B cell (primary cell): Measurements from ENCODE around the gene MAZ. TPM values are rescaled to one million over a fixed set of nuclear protein-coding genes. Genes with fewer than 3 reads are reported as not detected.
A peak's percentile ranks its signal among the peaks of the same experiment; 100 is the strongest.

Experiments
- ATAC-seq: fragments of 200-7000 bp; cut with Tn5 transposase; one replicate; pipeline ENCODE4 v1.10.0; 2021; ENCODE audit warnings: low read depth, mild to moderate bottlenecking, moderate number of reproducible peaks, moderate library complexity
- CTCF ChIA-PET: fragments of 350-600 bp; sonication (Branson Sonifier 250); formaldehyde crosslinking; loops from one replicate; lab custom pipeline; 2021; ENCODE audit warnings: antibody characterized with exemption, inconsistent platforms; lab: Charles Lee
- POLR2A ChIA-PET: fragments of 350-600 bp; sonication (Branson Sonifier 250); formaldehyde crosslinking; loops from one replicate; lab custom pipeline; 2021; ENCODE audit warnings: antibody characterized with exemption; lab: Charles Lee
- DNase-seq: peaks from one replicate; pipeline ENCODE4 v3.0.0; 2013
- H2AFZ ChIP-seq: 2 replicates; pipeline ENCODE4 v1.6.1; 2012; ENCODE audit warnings: mild to moderate bottlenecking, low read depth, low read length; ENCODE audit not compliant: insufficient read depth, poor library complexity, severe bottlenecking
- H3K27ac ChIP-seq, 2 donors: 1 replicate in 1 of 2; 2 replicates in 1 of 2; pipeline ENCODE4 v1.5.1; 2012 to 2013; ENCODE audit warnings: low read length in 2 of 2, mild to moderate bottlenecking in 2 of 2, moderate library complexity in 1 of 2
- H3K27me3 ChIP-seq, 4 experiments: fragments of 200-600 bp in 1 of 4; sonication (generic) in 1 of 4; replicated peaks in 1 of 4; 1 replicate in 2 of 4; 2 replicates in 2 of 4; pipeline versions ENCODE4 v1.6.1 to v1.7.0; 2013 to 2016; ENCODE audit warnings: low read length in 3 of 4, mild to moderate bottlenecking in 2 of 4, mixed read lengths in 1 of 4, moderate library complexity in 1 of 4; ENCODE audit not compliant: insufficient read depth in 4 of 4, control insufficient read depth in 3 of 4; ENCODE audit errors: control extremely low read depth in 1 of 4
- H3K36me3 ChIP-seq, 2 experiments: replicated peaks in 1 of 2; 1 replicate in 1 of 2; 2 replicates in 1 of 2; pipeline versions ENCODE4 v1.6.1 to v1.7.1; 2013; ENCODE audit warnings: low read length in 1 of 2; ENCODE audit not compliant: insufficient read depth in 2 of 2, control insufficient read depth in 1 of 2; ENCODE audit errors: control extremely low read depth in 1 of 2, extremely low read depth in 1 of 2
- H3K4me1 ChIP-seq, 2 donors: fragments of 200-600 bp in 1 of 2; sonication (generic) in 1 of 2; 1 replicate in 1 of 2; 2 replicates in 1 of 2; pipeline versions ENCODE4 v1.5.1 to v1.6.1; 2013 to 2017; ENCODE audit warnings: low read length in 2 of 2; ENCODE audit not compliant: control insufficient read depth in 2 of 2, insufficient read depth in 2 of 2
- H3K4me2 ChIP-seq: replicated peaks from 2 replicates; pipeline ENCODE3; 2012; ENCODE audit warnings: mild to moderate bottlenecking, low read depth, low read length; ENCODE audit not compliant: poor library complexity, severe bottlenecking
- H3K4me3 ChIP-seq, 5 experiments: fragments of 200-600 bp in 1 of 5; sonication (generic) in 1 of 5; 1 replicate in 3 of 5; 2 replicates in 2 of 5; pipeline versions ENCODE4 v1.5.1 to v1.7.0; 2011 to 2016; ENCODE audit warnings: low read length in 4 of 5, mild to moderate bottlenecking in 4 of 5, low read depth in 2 of 5, control low read depth in 1 of 5, moderate library complexity in 1 of 5; ENCODE audit not compliant: insufficient read depth in 1 of 5; ENCODE audit errors: control extremely low read depth in 1 of 5, extremely low read depth in 1 of 5
- H3K79me2 ChIP-seq: fragments of 200-600 bp; sonication (generic); one replicate; pipeline ENCODE4 v1.6.0; 2016; ENCODE audit warnings: low read length; ENCODE audit not compliant: control insufficient read depth, insufficient read depth
- H3K9ac ChIP-seq: fragments of 200-600 bp; sonication (generic); 2 replicates; pipeline ENCODE4 v1.6.1; 2017; ENCODE audit warnings: mild to moderate bottlenecking, low read length, moderate library complexity
- H3K9me3 ChIP-seq, 3 donors: one replicate each; pipeline versions ENCODE4 v1.6.1 to v1.7.1; 2013; ENCODE audit warnings: low read length in 2 of 3; ENCODE audit not compliant: control insufficient read depth in 2 of 3, insufficient read depth in 1 of 3; ENCODE audit errors: control extremely low read depth in 1 of 3
- H4K20me1 ChIP-seq: 2 replicates; pipeline ENCODE4 v1.6.0; 2012; ENCODE audit warnings: mild to moderate bottlenecking, low read length; ENCODE audit not compliant: insufficient read depth, control insufficient read depth, poor library complexity, severe bottlenecking
- H3K27ac Mint-ChIP-seq: one replicate; pipeline ENCODE4 v1.8.0; 2021; ENCODE audit warnings: mixed read lengths
- H3K27me3 Mint-ChIP-seq: one replicate; pipeline ENCODE4 v1.8.0; 2021; ENCODE audit warnings: mixed read lengths
- H3K4me1 Mint-ChIP-seq: one replicate; pipeline ENCODE4 v1.8.0; 2021; ENCODE audit warnings: mixed read lengths
- H3K4me3 Mint-ChIP-seq: one replicate; pipeline ENCODE4 v1.8.0; 2021; ENCODE audit warnings: mixed read lengths
- H3K9me3 Mint-ChIP-seq: one replicate; pipeline ENCODE4 v1.8.0; 2022; ENCODE audit warnings: mixed read lengths; ENCODE audit not compliant: insufficient read depth
- EZH2 ChIP-seq: IDR thresholded peaks from 2 replicates; pipeline ENCODE4 v1.6.1; 2012; ENCODE audit warnings: borderline replicate concordance, low read depth, mild to moderate bottlenecking, moderate library complexity, low read length; ENCODE audit not compliant: insufficient read depth, poor library complexity, severe bottlenecking
- WGBS: methylation state at CpG from one replicate; pipeline ENCODE4 v1.1.5; 2013; ENCODE audit warnings: missing lambda C conversion rate; ENCODE audit not compliant: insufficient coverage; 5-methylcytosine and 5-hydroxymethylcytosine counted together
- intact Hi-C: fragments of 100-400 bp; cut with micrococcal nuclease; formaldehyde crosslinking; loops from one replicate; pipeline ENCODE4 v1.10.0; 2022
- polyA plus RNA-seq: library from polyadenylated mRNA; depleted of rRNA; stranded (reverse); fragments of >200 nt; gene quantifications from 2 replicates; pipeline ENCODE4 v1.2.3, GENCODE V29; 2012
- total RNA-seq, 2 donors: library from RNA; stranded (reverse); fragments of 120-200 nt in 1 of 2; gene quantifications; 1 replicate in 1 of 2; 2 replicates in 1 of 2; pipeline versions ENCODE4 v1.2.3 to v1.2.4, GENCODE V29; 2013 to 2022
- TF ChIP-seq, protein P1 (sequence below): fragments of 200-600 bp; IDR thresholded peaks from one replicate; pipeline ENCODE4 v1.8.0; 2022; ENCODE audit warnings: antibody characterized with exemption, mild to moderate bottlenecking

The MAZ gene
- total and polyA plus RNA-seq, 2 donors (not counting 1 experiment from before 2014, with no cell fraction given): 170 to 198 TPM

DNA sequence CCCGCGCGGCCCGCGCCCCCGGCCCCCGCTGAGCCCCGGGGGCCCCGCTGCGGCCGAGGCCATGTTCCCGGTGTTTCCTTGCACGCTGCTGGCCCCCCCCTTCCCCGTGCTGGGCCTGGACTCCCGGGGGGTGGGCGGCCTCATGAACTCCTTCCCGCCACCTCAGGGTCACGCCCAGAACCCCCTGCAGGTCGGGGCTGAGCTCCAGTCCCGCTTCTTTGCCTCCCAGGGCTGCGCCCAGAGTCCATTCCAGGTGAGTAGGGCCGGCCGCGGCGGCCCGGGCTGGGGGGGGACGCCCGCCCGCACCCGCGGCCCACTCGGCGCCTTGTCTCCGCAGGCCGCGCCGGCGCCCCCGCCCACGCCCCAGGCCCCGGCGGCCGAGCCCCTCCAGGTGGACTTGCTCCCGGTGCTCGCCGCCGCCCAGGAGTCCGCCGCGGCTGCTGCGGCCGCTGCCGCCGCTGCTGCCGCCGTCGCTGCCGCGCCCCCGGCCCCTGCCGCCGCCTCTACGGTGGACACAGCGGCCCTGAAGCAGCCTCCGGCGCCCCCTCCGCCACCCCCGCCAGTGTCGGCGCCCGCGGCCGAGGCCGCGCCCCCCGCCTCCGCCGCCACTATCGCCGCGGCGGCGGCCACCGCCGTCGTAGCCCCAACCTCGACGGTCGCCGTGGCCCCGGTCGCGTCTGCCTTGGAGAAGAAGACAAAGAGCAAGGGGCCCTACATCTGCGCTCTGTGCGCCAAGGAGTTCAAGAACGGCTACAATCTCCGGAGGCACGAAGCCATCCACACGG is 504 bp downstream of the MAZ start:
- intact Hi-C loops: loop anchor here (1.0 to 5.0 kb wide), 3 partner anchors 41 to 198 kb away; no protein-coding TSS in a partner anchor
- Histone ChIP-seq H3K9ac (peak overlapping the region; percentile 68), H3K36me3 (peaks cover 2 to 18% of the 10 kb centered on the region in 2 experiments), H3K79me2 (peaks cover 37% of the 10 kb centered on the region), H3K4me2 (peak overlapping the region; percentile 99), H3K4me1 (peaks cover 56 to 61% of the 10 kb centered on the region in 2 donors), H3K27me3 (peaks cover 0 to 7% (median 2%) of the 10 kb centered on the region in 4 experiments), H3K27ac (peak overlapping the region; percentile 68 to 89), H2AFZ (peak overlapping the region; percentile 62), H4K20me1 (peaks cover 39% of the 10 kb centered on the region), H3K9me3 (peaks cover 0 to 5% (median 0%) of the 10 kb centered on the region in 3 donors), H3K4me3 (peak overlapping the region; percentile 25 to 77 (median 66))
- TF ChIP-seq EZH2: no peak
- TF ChIP-seq, protein P1, sequence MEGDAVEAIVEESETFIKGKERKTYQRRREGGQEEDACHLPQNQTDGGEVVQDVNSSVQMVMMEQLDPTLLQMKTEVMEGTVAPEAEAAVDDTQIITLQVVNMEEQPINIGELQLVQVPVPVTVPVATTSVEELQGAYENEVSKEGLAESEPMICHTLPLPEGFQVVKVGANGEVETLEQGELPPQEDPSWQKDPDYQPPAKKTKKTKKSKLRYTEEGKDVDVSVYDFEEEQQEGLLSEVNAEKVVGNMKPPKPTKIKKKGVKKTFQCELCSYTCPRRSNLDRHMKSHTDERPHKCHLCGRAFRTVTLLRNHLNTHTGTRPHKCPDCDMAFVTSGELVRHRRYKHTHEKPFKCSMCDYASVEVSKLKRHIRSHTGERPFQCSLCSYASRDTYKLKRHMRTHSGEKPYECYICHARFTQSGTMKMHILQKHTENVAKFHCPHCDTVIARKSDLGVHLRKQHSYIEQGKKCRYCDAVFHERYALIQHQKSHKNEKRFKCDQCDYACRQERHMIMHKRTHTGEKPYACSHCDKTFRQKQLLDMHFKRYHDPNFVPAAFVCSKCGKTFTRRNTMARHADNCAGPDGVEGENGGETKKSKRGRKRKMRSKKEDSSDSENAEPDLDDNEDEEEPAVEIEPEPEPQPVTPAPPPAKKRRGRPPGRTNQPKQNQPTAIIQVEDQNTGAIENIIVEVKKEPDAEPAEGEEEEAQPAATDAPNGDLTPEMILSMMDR: no peak
- ChIA-PET POLR2A (interaction anchor here (0.6 to 4.3 kb wide), 13 partner anchors 9 to 198 kb away, joined by 3 to 31 read pairs (median 7); partner anchors contain the start of genes C16orf54, KCTD13, KIF22 and PAGR1), CTCF (interaction anchor here (0.7 to 3.8 kb wide), 18 partner anchors 11 to 225 kb away, joined by 3 to 66 read pairs (median 4); partner anchors contain the start of genes C16orf54, KIF22, MVP and PAGR1)
- no peaks in the 10 kb centered on the region for H3K27me3 Mint-ChIP-seq
- H3K9me3 Mint-ChIP-seq: no peaks in the 10 kb centered on the region
- DNase-seq (peak; percentile 74), ATAC-seq (no peak)
- peaks cover 57% of the 10 kb centered on the region for H3K4me1 Mint-ChIP-seq
- H3K27ac Mint-ChIP-seq: peak overlapping the region; percentile 94
- peak overlapping the region; percentile 93 for H3K4me3 Mint-ChIP-seq
- under 1% methylated on average over 99 of the region's 99 CpGs for WGBS
